Measurements from ENCODE around the gene PROSER2. TPM values are rescaled to one million over a fixed set of nuclear protein-coding genes. Genes with fewer than 3 reads are reported as not detected.
"Not testable (repeated sequence)": the region's sequence is repeated elsewhere in the genome, so short reads cannot be mapped to it uniquely, and the experiment has no call there.

Gene PROSER2
- polyA plus RNA-seq, 1 donor (not counting 4 experiments of a cell fraction or from before 2014, with no cell fraction given) = 10.2 TPM

DNA sequence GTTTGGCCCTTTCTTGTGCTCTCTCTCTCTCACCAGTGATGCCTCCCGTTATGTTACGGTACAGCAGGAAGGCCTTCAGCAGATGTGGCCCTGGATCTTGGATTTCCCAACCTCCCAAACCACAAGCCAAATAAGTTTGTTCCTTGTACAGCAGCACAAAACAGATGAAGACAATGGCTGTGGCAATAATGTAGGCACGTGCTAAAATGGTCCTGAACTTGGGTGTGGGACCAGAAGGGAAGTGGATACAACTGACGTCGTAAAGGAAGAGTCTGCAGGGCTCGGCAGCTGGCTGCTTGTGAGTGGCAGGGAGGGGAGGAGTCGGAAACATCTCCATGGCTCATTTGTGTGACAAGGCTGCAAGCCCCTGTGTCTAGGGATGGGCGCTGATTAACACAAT is 26.8 kb downstream of the PROSER2 start:
- H4K20me1 ChIP-seq (ENCODE audit: control insufficient read depth, extremely low read depth, insufficient read depth, low read length) = no peaks in the 10 kb centered on the region
- DNase-seq (ENCODE audit: low read depth, low spot score) = no peak
- H3K4me1 ChIP-seq (ENCODE audit: control insufficient read depth, extremely low read depth, insufficient read depth, low read length) = no peaks in the 10 kb centered on the region
- no peak overlapping the region for H3K9ac ChIP-seq (ENCODE audit: control insufficient read depth, extremely low read depth, insufficient read depth, low read length)
- no peaks in the 10 kb centered on the region for H3K27me3 ChIP-seq (ENCODE audit: control insufficient read depth, extremely low read depth, insufficient read depth, low read length)
- peaks cover 39% of the 10 kb centered on the region for H3K79me2 ChIP-seq (ENCODE audit: control insufficient read depth, insufficient read depth, low read length)
- H3K36me3 ChIP-seq (ENCODE audit: control insufficient read depth in 2 of 2, extremely low read depth in 1 of 2, insufficient read depth in 2 of 2, low read length in 2 of 2) = peaks cover 24 to 26% of the 10 kb centered on the region in 2 experiments
- H3K9me1 ChIP-seq (ENCODE audit: control insufficient read depth, extremely low read depth, insufficient read depth, low read length) = no peaks in the 10 kb centered on the region
- no peak overlapping the region for H3K4me2 ChIP-seq (ENCODE audit: control insufficient read depth, extremely low read depth, insufficient read depth, low read depth, low read length)
- H3K27ac ChIP-seq (ENCODE audit: control insufficient read depth, insufficient read depth, low read length) = no peak overlapping the region
- H2AFZ ChIP-seq (ENCODE audit: control insufficient read depth, low read length) = no peak overlapping the region
- no peak for TF ChIP-seq EZH2 (IDR thresholded peaks at IDR 0.05; ENCODE audit: low read length)
- TF ChIP-seq, protein P1, sequence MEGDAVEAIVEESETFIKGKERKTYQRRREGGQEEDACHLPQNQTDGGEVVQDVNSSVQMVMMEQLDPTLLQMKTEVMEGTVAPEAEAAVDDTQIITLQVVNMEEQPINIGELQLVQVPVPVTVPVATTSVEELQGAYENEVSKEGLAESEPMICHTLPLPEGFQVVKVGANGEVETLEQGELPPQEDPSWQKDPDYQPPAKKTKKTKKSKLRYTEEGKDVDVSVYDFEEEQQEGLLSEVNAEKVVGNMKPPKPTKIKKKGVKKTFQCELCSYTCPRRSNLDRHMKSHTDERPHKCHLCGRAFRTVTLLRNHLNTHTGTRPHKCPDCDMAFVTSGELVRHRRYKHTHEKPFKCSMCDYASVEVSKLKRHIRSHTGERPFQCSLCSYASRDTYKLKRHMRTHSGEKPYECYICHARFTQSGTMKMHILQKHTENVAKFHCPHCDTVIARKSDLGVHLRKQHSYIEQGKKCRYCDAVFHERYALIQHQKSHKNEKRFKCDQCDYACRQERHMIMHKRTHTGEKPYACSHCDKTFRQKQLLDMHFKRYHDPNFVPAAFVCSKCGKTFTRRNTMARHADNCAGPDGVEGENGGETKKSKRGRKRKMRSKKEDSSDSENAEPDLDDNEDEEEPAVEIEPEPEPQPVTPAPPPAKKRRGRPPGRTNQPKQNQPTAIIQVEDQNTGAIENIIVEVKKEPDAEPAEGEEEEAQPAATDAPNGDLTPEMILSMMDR (optimal IDR thresholded peaks at IDR 0.05 in 1 of 3, IDR thresholded peaks at IDR 0.05 in 1 of 3, conservative IDR thresholded peaks at IDR 0.05 in 1 of 3; ENCODE audit: extremely low read depth in 1 of 3, insufficient read depth in 2 of 3, low read length in 3 of 3) = no peak
- no peak overlapping the region for H3K4me3 ChIP-seq (ENCODE audit: control insufficient read depth in 2 of 3, extremely low read depth in 1 of 3, insufficient read depth in 2 of 3, low read depth in 1 of 3, low read length in 3 of 3)
- no peak for FAIRE-seq
- dilution Hi-C loops (cut with MboI; ENCODE audit: extremely low pct_ligation_motif_present, low sequenced_read_pairs) = no loop called here
- H3K9me3 ChIP-seq (ENCODE audit: control insufficient read depth, low read depth, low read length) = no peaks in the 10 kb centered on the region

DNA sequence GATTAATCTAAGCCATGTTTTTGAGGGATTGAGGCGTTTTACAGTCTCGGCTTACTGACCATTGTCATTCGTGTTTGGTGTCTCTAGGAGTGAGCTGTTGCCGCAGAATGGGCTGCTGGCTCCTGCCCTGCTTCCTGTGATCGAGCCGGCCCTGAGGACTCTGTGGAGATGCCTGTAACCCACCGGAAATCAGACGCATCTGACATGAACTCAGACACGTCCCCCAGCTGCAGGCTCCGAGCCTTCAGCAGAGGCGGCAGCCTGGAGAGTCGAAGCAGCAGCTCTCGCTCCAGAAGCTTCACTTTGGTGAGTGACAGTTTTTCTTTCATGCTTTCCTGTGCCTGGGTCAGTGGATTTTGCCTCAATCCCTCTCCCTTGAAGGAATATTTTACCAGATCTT is 28.8 kb downstream of the PROSER2 start:
- H3K27me3 ChIP-seq (ENCODE audit: control insufficient read depth, extremely low read depth, insufficient read depth, low read length) = no peaks in the 10 kb centered on the region
- no peak overlapping the region for H2AFZ ChIP-seq (ENCODE audit: control insufficient read depth, low read length)
- H3K36me3 ChIP-seq (ENCODE audit: control insufficient read depth in 2 of 2, extremely low read depth in 1 of 2, insufficient read depth in 2 of 2, low read length in 2 of 2) = peaks cover 26 to 28% of the 10 kb centered on the region in 2 experiments
- no peak overlapping the region for H3K27ac ChIP-seq (ENCODE audit: control insufficient read depth, insufficient read depth, low read length)
- H3K9me1 ChIP-seq (ENCODE audit: control insufficient read depth, extremely low read depth, insufficient read depth, low read length) = no peaks in the 10 kb centered on the region
- H3K9me3 ChIP-seq (ENCODE audit: control insufficient read depth, low read depth, low read length) = no peaks in the 10 kb centered on the region
- H4K20me1 ChIP-seq (ENCODE audit: control insufficient read depth, extremely low read depth, insufficient read depth, low read length) = no peaks in the 10 kb centered on the region
- no peak overlapping the region for H3K9ac ChIP-seq (ENCODE audit: control insufficient read depth, extremely low read depth, insufficient read depth, low read length)
- DNase-seq (ENCODE audit: low read depth, low spot score) = no peak
- FAIRE-seq = no peak
- H3K4me2 ChIP-seq (ENCODE audit: control insufficient read depth, extremely low read depth, insufficient read depth, low read depth, low read length) = no peak overlapping the region
- no peak for TF ChIP-seq EZH2 (IDR thresholded peaks at IDR 0.05; ENCODE audit: low read length)
- TF ChIP-seq, protein P1 (optimal IDR thresholded peaks at IDR 0.05 in 1 of 3, IDR thresholded peaks at IDR 0.05 in 1 of 3, conservative IDR thresholded peaks at IDR 0.05 in 1 of 3; ENCODE audit: extremely low read depth in 1 of 3, insufficient read depth in 2 of 3, low read length in 3 of 3) = no peak
- peaks cover 3% of the 10 kb centered on the region for H3K4me1 ChIP-seq (ENCODE audit: control insufficient read depth, extremely low read depth, insufficient read depth, low read length)
- dilution Hi-C loops (cut with MboI; ENCODE audit: extremely low pct_ligation_motif_present, low sequenced_read_pairs) = no loop called here
- H3K4me3 ChIP-seq (ENCODE audit: control insufficient read depth in 2 of 3, extremely low read depth in 1 of 3, insufficient read depth in 2 of 3, low read depth in 1 of 3, low read length in 3 of 3) = no peak overlapping the region
- H3K79me2 ChIP-seq (ENCODE audit: control insufficient read depth, insufficient read depth, low read length) = peaks cover 31% of the 10 kb centered on the region

- H3K27ac ChIP-seq (ENCODE audit: control insufficient read depth, insufficient read depth, low read length); H3K27me3 ChIP-seq (ENCODE audit: control insufficient read depth, extremely low read depth, insufficient read depth, low read length); H3K9ac ChIP-seq (ENCODE audit: control insufficient read depth, extremely low read depth, insufficient read depth, low read length); DNase-seq (ENCODE audit: low read depth, low spot score); FAIRE-seq; H3K9me3 ChIP-seq (ENCODE audit: control insufficient read depth, low read depth, low read length); dilution Hi-C loops (cut with MboI; ENCODE audit: extremely low pct_ligation_motif_present, low sequenced_read_pairs); H3K4me3 ChIP-seq (ENCODE audit: control insufficient read depth in 2 of 3, extremely low read depth in 1 of 3, insufficient read depth in 2 of 3, low read depth in 1 of 3, low read length in 3 of 3); H3K4me1 ChIP-seq (ENCODE audit: control insufficient read depth, extremely low read depth, insufficient read depth, low read length); H4K20me1 ChIP-seq (ENCODE audit: control insufficient read depth, extremely low read depth, insufficient read depth, low read length); H3K9me1 ChIP-seq (ENCODE audit: control insufficient read depth, extremely low read depth, insufficient read depth, low read length); H3K4me2 ChIP-seq (ENCODE audit: control insufficient read depth, extremely low read depth, insufficient read depth, low read depth, low read length); H2AFZ ChIP-seq (ENCODE audit: control insufficient read depth, low read length): not testable (repeated sequence)
- H3K79me2 ChIP-seq (ENCODE audit: control insufficient read depth, insufficient read depth, low read length) = peaks cover 29% of the 10 kb centered on the region
- H3K36me3 ChIP-seq (ENCODE audit: control insufficient read depth in 2 of 2, extremely low read depth in 1 of 2, insufficient read depth in 2 of 2, low read length in 2 of 2) = peaks cover 26 to 32% of the 10 kb centered on the region in 2 experiments
These were observed 29.5 kb downstream of the PROSER2 start for GRCh38 chr10:11852637-11853036.
